IPS DF 6.9 (cell line): ENCODE data around the gene PCDHGC4.
A peak's percentile ranks its signal among the peaks of the same experiment; 100 is the strongest.

Experiments
- DNase-seq: peaks from one replicate; pipeline ENCODE4 v3.0.0-alpha.2; 2013; ENCODE audit warnings: low read depth, low spot score
- H3K27ac ChIP-seq: one replicate; pipeline ENCODE4 v1.5.1; 2013; ENCODE audit warnings: low read length, control low read depth
- H3K27me3 ChIP-seq: 2 replicates; pipeline ENCODE4 v1.6.1; 2013; ENCODE audit warnings: mild to moderate bottlenecking, low read length; ENCODE audit not compliant: control insufficient read depth, insufficient read depth
- H3K36me3 ChIP-seq: 2 replicates; pipeline ENCODE4 v1.6.1; 2013; ENCODE audit warnings: low read length; ENCODE audit not compliant: control insufficient read depth, insufficient read depth
- H3K4me1 ChIP-seq: 2 replicates; pipeline ENCODE4 v1.6.1; 2013; ENCODE audit warnings: low read length; ENCODE audit not compliant: control insufficient read depth, insufficient read depth
- H3K4me3 ChIP-seq: 2 replicates; pipeline ENCODE4 v1.5.1; 2013; ENCODE audit warnings: mild to moderate bottlenecking, low read length
- H3K9me3 ChIP-seq: 2 replicates; pipeline ENCODE4 v1.6.1; 2013; ENCODE audit warnings: low read length, inconsistent platforms; ENCODE audit not compliant: control insufficient read depth, insufficient read depth
- WGBS: extraction: QIAGEN DNeasy Blood & Tissue Kit; methylation state at CpG from one replicate; pipeline ENCODE4 v1.1.7; 2013; ENCODE audit warnings: mixed read lengths, missing lambda C conversion rate; ENCODE audit not compliant: insufficient read length, insufficient coverage; 5-methylcytosine and 5-hydroxymethylcytosine counted together

The PCDHGC4 gene

GRCh38 chr5:141477815-141478214 lies 7.0 kb upstream of the PCDHGC4 start:
- no peak overlapping the region for H3K4me3 ChIP-seq
- H3K27me3 ChIP-seq = peaks cover 13% of the 10 kb centered on the region; the same call in 1 of the 2 replicates
- no peaks in the 10 kb centered on the region for H3K4me1 ChIP-seq
- no CpG with 5 or more reads among the region's 13 CpGs for WGBS
- H3K36me3 ChIP-seq = peaks cover 3% of the 10 kb centered on the region; the same call in 1 of the 2 replicates
- H3K27ac ChIP-seq = no peak overlapping the region
- H3K9me3 ChIP-seq = no peaks in the 10 kb centered on the region
- DNase-seq = no peak

GRCh38 chr5:141478321-141478945 lies 6.4 kb upstream of the PCDHGC4 start:
- H3K4me1 ChIP-seq = peaks cover 1% of the 10 kb centered on the region; the same call in 1 of the 2 replicates
- no peak overlapping the region for H3K4me3 ChIP-seq
- H3K36me3 ChIP-seq = peaks cover 3% of the 10 kb centered on the region; the same call in 1 of the 2 replicates

GRCh38 chr5:141479776-141480175 lies 5.1 kb upstream of the PCDHGC4 start:
- peaks cover 3% of the 10 kb centered on the region; the same call in 1 of the 2 replicates for H3K36me3 ChIP-seq
- peaks cover 13% of the 10 kb centered on the region; the same call in 1 of the 2 replicates for H3K27me3 ChIP-seq
- H3K9me3 ChIP-seq = no peaks in the 10 kb centered on the region
- peaks cover 2% of the 10 kb centered on the region; the same call in 1 of the 2 replicates for H3K4me1 ChIP-seq
- H3K27ac ChIP-seq = no peak overlapping the region
- DNase-seq = no peak
- no peak overlapping the region for H3K4me3 ChIP-seq

More at GRCh38 chr5:141478321-141478945, 6.4 kb upstream of the PCDHGC4 start:
- H3K27me3 ChIP-seq = peaks cover 13% of the 10 kb centered on the region; the same call in 1 of the 2 replicates
- no peaks in the 10 kb centered on the region for H3K9me3 ChIP-seq
- no peak overlapping the region for H3K27ac ChIP-seq
- no peak for DNase-seq
- WGBS = no CpG with 5 or more reads among the region's 20 CpGs

GRCh38 chr5:141483902-141484301 lies 928 bp upstream of the PCDHGC4 start:
- no CpG with 5 or more reads among the region's 3 CpGs for WGBS

GRCh38 chr5:141484310-141484640 lies 555 bp upstream of the PCDHGC4 start:
- H3K27me3 ChIP-seq = peaks cover 2% of the 10 kb centered on the region; the same call in 1 of the 2 replicates
- WGBS = no CpG with 5 or more reads among the region's 4 CpGs
- H3K4me1 ChIP-seq = peaks cover 2% of the 10 kb centered on the region; the same call in 1 of the 2 replicates
- no peak overlapping the region; the same call in 1 of the 2 replicates for H3K4me3 ChIP-seq
- DNase-seq = no peak
- no peak overlapping the region for H3K27ac ChIP-seq
- no peaks in the 10 kb centered on the region for H3K9me3 ChIP-seq
- no peaks in the 10 kb centered on the region for H3K36me3 ChIP-seq

More at GRCh38 chr5:141483902-141484301, 928 bp upstream of the PCDHGC4 start:
- peaks cover 2% of the 10 kb centered on the region; the same call in 1 of the 2 replicates for H3K27me3 ChIP-seq
- no peaks in the 10 kb centered on the region for H3K36me3 ChIP-seq
- no peak for DNase-seq
- H3K9me3 ChIP-seq = no peaks in the 10 kb centered on the region
- H3K4me1 ChIP-seq = peaks cover 2% of the 10 kb centered on the region; the same call in 1 of the 2 replicates
- H3K4me3 ChIP-seq = no peak overlapping the region; the same call in 1 of the 2 replicates
- H3K27ac ChIP-seq = no peak overlapping the region

- Histone ChIP-seq H3K36me3 (no peaks in the 10 kb centered on the region), H3K27ac (no peak overlapping the region), H3K9me3 (no peaks in the 10 kb centered on the region), H3K4me1 (peaks cover 2% of the 10 kb centered on the region; the same call in 1 of the 2 replicates), H3K27me3 (peaks cover 2% of the 10 kb centered on the region; the same call in 1 of the 2 replicates), H3K4me3 (peak overlapping the region; percentile 44; the same call in 1 of the 2 replicates)
- DNase-seq = no peak
- WGBS = no CpG with 5 or more reads among the region's 38 CpGs
These were observed 658 bp downstream of the PCDHGC4 start for GRCh38 chr5:141485321-141486055.

- WGBS = no CpG with 5 or more reads among the region's 9 CpGs
- no peak for DNase-seq
- H3K27ac ChIP-seq = no peak overlapping the region
- no peaks in the 10 kb centered on the region for H3K9me3 ChIP-seq
- no peak overlapping the region for H3K4me3 ChIP-seq
- peaks cover 5% of the 10 kb centered on the region; the same call in 1 of the 2 replicates for H3K27me3 ChIP-seq
- H3K4me1 ChIP-seq = peaks cover 4% of the 10 kb centered on the region; the same call in 1 of the 2 replicates
- H3K36me3 ChIP-seq = no peaks in the 10 kb centered on the region
These were observed 1.3 kb downstream of the PCDHGC4 start for GRCh38 chr5:141486091-141486490.

- Histone ChIP-seq H3K9me3 (no peaks in the 10 kb centered on the region), H3K27me3 (peaks cover 14% of the 10 kb centered on the region; the same call in 1 of the 2 replicates), H3K36me3 (no peaks in the 10 kb centered on the region; the same call in 1 of the 2 replicates), H3K27ac (no peak overlapping the region), H3K4me1 (peaks cover 6% of the 10 kb centered on the region), H3K4me3 (no peak overlapping the region)
- no CpG with 5 or more reads among the region's 7 CpGs for WGBS
- no peak for DNase-seq
These were observed 2.3 kb downstream of the PCDHGC4 start for GRCh38 chr5:141487131-141487530.

- Histone ChIP-seq H3K36me3 (no peaks in the 10 kb centered on the region; the same call in 1 of the 2 replicates), H3K4me3 (no peak within 1 kb of the TSS), H3K27ac (no peak within 1 kb of the TSS), H3K4me1 (peaks cover 4% of the 10 kb centered on the region), H3K9me3 (no peaks in the 10 kb centered on the region), H3K27me3 (peaks cover 19% of the 10 kb centered on the region; the same call in 1 of the 2 replicates)
- DNase-seq = no peak
- no CpG with 5 or more reads among the region's 14 CpGs for WGBS
These were observed 4.0 kb downstream of the PCDHGC4 start, which contains the start of gene PCDHGC5 for GRCh38 chr5:141488591-141489561. PCDHGC5 (plus strand) TSS chr5:141489081; CDS start chr5:141489241, 160 bp downstream.
